HG03457 (cell line): Measurements from ENCODE around the gene CRB3.
"Not testable (repeated sequence)": the region's sequence is repeated elsewhere in the genome, so short reads cannot be mapped to it uniquely, and the experiment has no call there.

Experiments
- ATAC-seq: cut with Tn5 transposase; IDR thresholded peaks from one replicate; pipeline ENCODE4 v1.9.1; 2021; ENCODE audit warnings: moderate number of reproducible peaks; ENCODE audit not compliant: unreplicated experiment

CRB3 gene

GRCh38 chr19:6464070-6464873, at the start of gene CRB3:
CRB3 (plus strand) TSS chr19:6464271; CDS start chr19:6464702, 431 bp downstream.
- ATAC-seq = no peak

- ATAC-seq = no peak
These were observed 49.1 kb upstream of the CRB3 start for GRCh38 chr19:6414793-6415590.

- no peak for ATAC-seq
These were observed 48.4 kb upstream of the CRB3 start for GRCh38 chr19:6415591-6416190.

GRCh38 chr19:6416658-6417405, 47.2 kb upstream of the CRB3 start:
- no peak for ATAC-seq

GRCh38 chr19:6417713-6418561, 46.1 kb upstream of the CRB3 start:
- no peak for ATAC-seq

- no peak for ATAC-seq
These were observed 45.5 kb upstream of the CRB3 start for GRCh38 chr19:6418562-6418932.

- ATAC-seq = no peak
These were observed 42.7 kb upstream of the CRB3 start for GRCh38 chr19:6421075-6422014.

- ATAC-seq = no peak
These were observed 40.4 kb upstream of the CRB3 start for GRCh38 chr19:6423499-6424194.

GRCh38 chr19:6424195-6424938, 39.7 kb upstream of the CRB3 start, which contains the start of gene KHSRP:
KHSRP (minus strand) TSS chr19:6424811; CDS start chr19:6424701, 110 bp downstream.
- ATAC-seq = no peak

- ATAC-seq = peak; percentile 71
These were observed 38.9 kb upstream of the CRB3 start for GRCh38 chr19:6424939-6425731.

GRCh38 chr19:6425732-6426620, 38.1 kb upstream of the CRB3 start:
- ATAC-seq = no peak

- no peak for ATAC-seq
These were observed 36.9 kb upstream of the CRB3 start for GRCh38 chr19:6427131-6427530.

GRCh38 chr19:6428692-6429418, 35.2 kb upstream of the CRB3 start:
- ATAC-seq = not testable (repeated sequence)

- ATAC-seq = no peak
These were observed 34.5 kb upstream of the CRB3 start for GRCh38 chr19:6429419-6430221.
